Measurements from ENCODE around the gene ZNF865.
"Not testable (repeated sequence)": the region's sequence is repeated elsewhere in the genome, so short reads cannot be mapped to it uniquely, and the experiment has no call there.

The ZNF865 gene

DNA sequence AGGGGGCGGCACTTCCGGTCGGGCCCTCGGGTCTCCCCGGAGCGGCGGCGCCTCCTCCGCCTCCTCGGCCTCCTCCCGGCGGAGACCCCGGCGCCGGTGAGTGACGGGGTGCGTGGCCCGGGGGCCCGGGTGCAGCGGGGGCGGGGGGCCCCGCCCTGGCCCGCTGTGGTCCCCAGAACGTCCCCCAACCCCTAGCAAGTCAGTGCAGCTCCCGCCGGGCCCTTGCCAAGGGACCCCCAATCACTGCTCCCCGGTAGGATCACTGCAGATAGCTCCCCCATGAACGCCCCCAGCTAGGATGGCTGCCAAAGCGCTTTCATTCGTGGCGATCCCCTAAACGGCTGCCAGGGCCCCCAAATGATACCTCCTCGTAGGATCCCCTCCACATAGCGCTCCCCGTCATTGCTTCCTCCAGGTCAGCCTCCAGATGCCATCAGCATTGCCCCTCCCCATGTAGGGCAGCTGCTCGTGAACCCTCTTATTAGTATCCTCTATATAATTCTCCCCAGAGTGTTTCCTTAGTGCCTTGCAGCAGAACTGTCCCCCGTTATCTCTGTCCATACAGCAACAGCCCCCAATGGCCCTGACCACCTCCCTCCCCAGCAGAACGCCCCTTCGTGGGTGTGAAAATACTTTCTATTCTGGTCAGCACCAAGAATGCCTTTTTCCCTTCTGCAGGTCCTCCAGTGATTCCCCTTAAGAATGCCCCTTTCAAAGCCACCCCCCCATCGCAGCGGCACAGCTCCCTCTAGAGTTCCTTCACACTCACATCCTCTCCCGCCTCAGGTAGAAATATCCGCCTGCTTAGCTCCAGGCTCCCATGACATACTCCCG is at the start of gene ZNF865:
Gene ZNF865, plus strand, starts transcription at position 11 of the 834 bp plus-strand sequence. CDS start 7,972 bp downstream, outside the sequence.
- peak; percentile 58 to 66 for DNase-seq (ENCODE audit: low read depth in 2 of 2)

GRCh38 chr19:55559684-55560083 is 45.8 kb upstream of the ZNF865 start:
- no peak for DNase-seq (ENCODE audit: low read depth in 2 of 2)

DNA sequence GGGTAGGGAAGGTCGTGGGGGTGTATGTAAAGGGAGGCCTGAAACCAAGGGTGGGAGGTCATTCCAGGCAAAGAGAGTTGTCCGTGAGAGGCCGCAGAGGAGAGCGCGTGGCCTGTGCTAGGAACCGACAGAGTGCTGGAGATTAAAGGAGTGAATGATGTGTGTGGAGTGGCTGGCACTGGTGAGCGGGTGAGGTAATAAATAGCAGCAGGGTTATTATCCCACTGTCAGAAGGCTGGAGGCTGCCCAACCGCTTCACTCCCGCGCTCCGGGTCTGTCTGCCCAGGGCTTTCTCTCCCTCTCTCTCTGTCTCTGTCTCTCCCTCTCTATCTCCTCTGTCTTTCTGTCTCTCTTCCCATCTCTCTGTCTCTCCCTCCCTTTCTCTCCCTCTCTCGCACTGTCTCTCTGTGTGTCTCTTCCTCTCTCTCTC is 42.2 kb upstream of the ZNF865 start:
- no peak for DNase-seq (ENCODE audit: low read depth in 2 of 2)

- no peak for DNase-seq (ENCODE audit: low read depth in 2 of 2)
Observed at GRCh38 chr19:55566823-55567222, 38.6 kb upstream of the ZNF865 start.

DNA sequence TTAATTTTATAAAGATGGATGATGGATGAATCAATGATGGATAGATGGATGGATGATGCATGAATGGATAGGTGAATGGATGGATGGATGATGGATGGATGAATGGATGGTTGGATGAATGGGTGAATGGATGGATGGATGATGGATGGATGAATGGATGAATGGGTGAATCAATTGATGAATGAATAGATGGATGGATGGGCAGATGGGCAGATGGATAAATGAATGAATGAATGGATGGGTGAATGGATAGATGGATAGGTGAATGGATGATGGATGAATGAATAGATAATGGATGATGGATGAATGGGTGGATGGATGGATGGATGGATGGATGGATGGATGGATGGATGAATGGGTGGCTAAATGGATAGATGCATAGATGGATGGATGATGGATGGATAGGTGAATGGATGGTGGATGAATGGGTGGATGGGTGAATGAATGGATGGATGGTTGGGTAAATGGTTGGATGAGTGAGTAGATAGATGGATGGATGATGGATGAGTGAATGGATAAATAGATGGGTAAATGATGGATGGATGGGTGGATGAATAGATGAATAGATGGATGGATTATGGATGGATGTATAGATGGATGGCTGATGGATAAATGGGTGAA is 37.6 kb upstream of the ZNF865 start:
- no peak for DNase-seq (ENCODE audit: low read depth in 2 of 2)

- DNase-seq (ENCODE audit: low read depth in 2 of 2): not testable (repeated sequence)
Observed at GRCh38 chr19:55569477-55569876, 36.0 kb upstream of the ZNF865 start.

- DNase-seq (ENCODE audit: low read depth in 2 of 2): not testable (repeated sequence)
Observed at GRCh38 chr19:55573929-55574328, 31.5 kb upstream of the ZNF865 start.

GRCh38 chr19:55576746-55577145 is 28.7 kb upstream of the ZNF865 start:
- no peak for DNase-seq (ENCODE audit: low read depth in 2 of 2)

DNA sequence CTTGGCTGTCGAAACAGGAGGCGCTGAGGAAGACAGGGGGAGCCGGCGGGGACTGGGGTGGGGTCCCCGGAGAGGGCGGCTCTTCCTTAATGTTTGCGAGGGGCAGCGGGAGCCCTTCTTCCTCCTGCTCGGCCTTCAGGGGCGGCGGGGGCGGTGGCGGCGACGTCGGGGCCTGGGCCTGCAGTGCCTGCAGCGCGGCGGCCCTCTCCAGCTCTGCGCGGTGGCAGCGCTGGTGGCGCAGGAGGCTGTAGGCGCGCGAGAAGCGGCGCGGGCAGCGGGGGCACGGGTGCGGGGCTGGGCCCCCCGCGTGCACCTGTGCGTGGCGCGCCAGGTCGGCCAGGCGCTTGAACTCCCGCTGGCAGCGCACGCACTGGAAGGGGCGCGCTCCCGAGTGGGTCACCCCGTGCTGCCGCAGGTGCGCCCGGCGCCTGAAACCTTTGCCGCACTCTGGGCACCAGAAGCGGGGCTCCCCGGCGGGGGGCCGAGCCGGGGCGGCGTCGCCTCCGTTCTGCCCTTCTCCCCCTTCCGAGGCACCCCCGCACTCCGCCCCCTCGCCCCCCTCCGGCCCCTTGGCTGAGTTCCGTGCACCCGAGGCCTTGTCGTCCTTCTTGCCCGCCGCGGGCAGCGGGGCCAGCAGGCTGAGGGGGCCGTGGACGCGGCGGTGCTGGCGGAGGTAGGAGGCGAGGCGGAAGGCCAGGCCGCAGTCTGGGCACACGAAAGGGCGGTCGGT is 27.3 kb upstream of the ZNF865 start:
- no peak for DNase-seq (ENCODE audit: low read depth in 2 of 2)

GRCh38 chr19:55578761-55579747 is 26.4 kb upstream of the ZNF865 start:
- DNase-seq (ENCODE audit: low read depth in 2 of 2): no peak

GRCh38 chr19:55579766-55580621 is 25.5 kb upstream of the ZNF865 start:
- DNase-seq (ENCODE audit: low read depth in 2 of 2): no peak

- peak; percentile 79 to 82 for DNase-seq (ENCODE audit: low read depth in 2 of 2)
Observed at GRCh38 chr19:55580628-55581144, 24.8 kb upstream of the ZNF865 start, which contains the start of gene ZNF579. Gene ZNF579, minus strand, starts transcription at chr19:55580848. Its CDS starts 1,209 bp downstream, at chr19:55579639.

- DNase-seq (ENCODE audit: low read depth in 2 of 2): no peak
Observed at GRCh38 chr19:55581145-55581822, 24.2 kb upstream of the ZNF865 start.

GRCh38 chr19:55581823-55582223 is 23.6 kb upstream of the ZNF865 start:
- DNase-seq (ENCODE audit: low read depth in 2 of 2): no peak

DNA sequence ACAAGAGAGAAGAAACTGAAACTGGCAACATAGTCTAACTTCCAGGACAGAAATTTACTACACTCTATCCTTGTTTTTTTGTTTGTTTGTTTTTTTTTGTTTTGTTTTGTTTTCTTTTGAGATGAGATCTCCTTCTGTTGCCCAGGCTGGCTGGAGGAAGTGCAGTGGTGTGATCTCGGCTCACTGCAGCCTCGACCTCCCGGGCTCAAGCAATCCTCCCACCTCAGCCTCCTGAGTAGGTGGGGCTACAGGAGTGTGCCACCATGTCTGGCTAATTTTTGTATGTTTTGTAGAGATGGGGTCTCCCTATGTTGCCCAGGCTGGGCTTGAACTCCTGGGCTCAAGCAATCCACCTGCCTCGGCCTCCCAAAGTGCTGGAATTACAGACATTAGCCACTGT is 23.2 kb upstream of the ZNF865 start:
- not testable (repeated sequence) for DNase-seq (ENCODE audit: low read depth in 2 of 2)

DNA sequence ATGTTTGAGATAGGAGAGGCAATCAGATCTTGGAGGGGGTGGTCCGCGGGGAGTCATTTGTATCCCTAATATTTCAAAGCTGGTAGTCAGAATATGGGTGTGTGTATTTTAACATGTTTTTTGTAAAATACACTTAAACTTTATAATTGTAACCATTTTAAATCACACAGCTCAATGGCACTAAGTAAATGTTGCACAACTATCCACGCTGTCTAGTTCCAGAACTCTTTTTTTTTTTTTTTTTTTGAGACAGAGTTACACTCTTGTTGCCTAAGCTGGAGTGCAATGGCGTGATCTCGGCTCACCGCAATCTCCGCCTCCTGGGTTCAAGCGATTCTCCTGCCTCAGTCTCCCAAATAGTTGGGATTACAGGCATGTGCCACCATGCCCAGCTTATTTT is 21.6 kb upstream of the ZNF865 start:
- not testable (repeated sequence) for DNase-seq (ENCODE audit: low read depth in 2 of 2)

- no peak for DNase-seq (ENCODE audit: low read depth in 2 of 2)
Observed at GRCh38 chr19:55584871-55585270, 20.6 kb upstream of the ZNF865 start.

GRCh38 chr19:55585658-55586339 is 19.6 kb upstream of the ZNF865 start:
- peak in 1 of 2 donors; percentile 48 for DNase-seq (ENCODE audit: low read depth in 2 of 2)

Measured in stimulated activated CD4-positive, alpha-beta T cell treated with anti-CD3 and anti-CD28 coated beads, Interleukin-4, amount 100 ng/mL, for 48 hours (primary cell).